ENCODE measurements around the gene TMEM116.

Gene TMEM116

DNA sequence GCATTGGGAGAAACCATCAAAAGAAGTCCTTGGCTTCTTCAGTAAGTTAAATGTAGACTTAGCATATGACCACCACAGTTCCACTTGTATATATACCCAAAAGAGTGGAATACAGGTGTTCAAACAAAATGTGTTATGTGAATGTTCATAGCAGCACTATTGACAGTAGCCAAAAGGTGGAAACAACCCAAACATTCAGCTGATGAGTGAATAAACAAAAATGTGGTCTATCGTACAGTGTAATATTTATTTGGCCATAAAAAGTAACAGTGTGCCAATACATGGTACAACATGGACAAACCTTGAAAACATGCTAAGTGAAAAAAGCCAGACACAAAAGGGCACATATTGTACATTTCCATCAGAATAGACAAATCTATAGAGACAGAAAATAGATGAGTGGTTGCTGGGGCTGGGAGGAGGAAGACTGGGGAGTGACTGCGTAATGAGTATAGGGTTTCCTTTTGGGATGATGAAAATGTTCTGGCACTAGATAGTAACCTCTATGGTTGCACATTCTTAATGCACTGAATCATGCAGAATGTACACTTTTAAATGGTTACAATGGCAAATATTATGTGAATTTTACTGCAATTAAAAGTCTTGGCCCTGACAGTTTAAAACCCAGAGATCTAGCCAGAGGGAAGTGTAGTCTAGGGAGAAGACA lies 5.7 kb upstream of the TMEM116 start:
- Histone ChIP-seq H3K9ac (ENCODE audit: low read length) (no peak overlapping the region), H3K27me3 (ENCODE audit: insufficient read depth, low read length) (no peaks in the 10 kb centered on the region), H3K4me2 (ENCODE audit: low read length) (no peak overlapping the region), H3K9me3 (ENCODE audit: low read length) (no peaks in the 10 kb centered on the region), H3K9me2 (ENCODE audit: low read depth, low read length) (no peaks in the 10 kb centered on the region), H3K27ac (ENCODE audit: low read depth, low read length, poor library complexity, severe bottlenecking) (no peak overlapping the region), H3K79me2 (ENCODE audit: insufficient read depth, low read length) (peaks cover 47% of the 10 kb centered on the region), H3K4me3 (ENCODE audit: low read depth, low read length, poor library complexity, severe bottlenecking) (no peak overlapping the region), H4K20me1 (ENCODE audit: insufficient read depth, low read length) (no peaks in the 10 kb centered on the region), H2AFZ (ENCODE audit: low read length) (no peak overlapping the region), H3F3A (ENCODE audit: insufficient read depth, low read length) (no peaks in the 10 kb centered on the region), H3K4me1 (ENCODE audit: insufficient read depth, low read length, severe bottlenecking) (peaks cover 11% of the 10 kb centered on the region), H3K36me3 (ENCODE audit: insufficient read depth, low read length) (peaks cover 81% of the 10 kb centered on the region)
- no peak for TF ChIP-seq EZH2 (IDR thresholded peaks at IDR 0.05; ENCODE audit: borderline replicate concordance, low read length)
- TF ChIP-seq, protein P1, sequence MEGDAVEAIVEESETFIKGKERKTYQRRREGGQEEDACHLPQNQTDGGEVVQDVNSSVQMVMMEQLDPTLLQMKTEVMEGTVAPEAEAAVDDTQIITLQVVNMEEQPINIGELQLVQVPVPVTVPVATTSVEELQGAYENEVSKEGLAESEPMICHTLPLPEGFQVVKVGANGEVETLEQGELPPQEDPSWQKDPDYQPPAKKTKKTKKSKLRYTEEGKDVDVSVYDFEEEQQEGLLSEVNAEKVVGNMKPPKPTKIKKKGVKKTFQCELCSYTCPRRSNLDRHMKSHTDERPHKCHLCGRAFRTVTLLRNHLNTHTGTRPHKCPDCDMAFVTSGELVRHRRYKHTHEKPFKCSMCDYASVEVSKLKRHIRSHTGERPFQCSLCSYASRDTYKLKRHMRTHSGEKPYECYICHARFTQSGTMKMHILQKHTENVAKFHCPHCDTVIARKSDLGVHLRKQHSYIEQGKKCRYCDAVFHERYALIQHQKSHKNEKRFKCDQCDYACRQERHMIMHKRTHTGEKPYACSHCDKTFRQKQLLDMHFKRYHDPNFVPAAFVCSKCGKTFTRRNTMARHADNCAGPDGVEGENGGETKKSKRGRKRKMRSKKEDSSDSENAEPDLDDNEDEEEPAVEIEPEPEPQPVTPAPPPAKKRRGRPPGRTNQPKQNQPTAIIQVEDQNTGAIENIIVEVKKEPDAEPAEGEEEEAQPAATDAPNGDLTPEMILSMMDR (IDR thresholded peaks at IDR 0.05; ENCODE audit: low read length): no peak

DNA sequence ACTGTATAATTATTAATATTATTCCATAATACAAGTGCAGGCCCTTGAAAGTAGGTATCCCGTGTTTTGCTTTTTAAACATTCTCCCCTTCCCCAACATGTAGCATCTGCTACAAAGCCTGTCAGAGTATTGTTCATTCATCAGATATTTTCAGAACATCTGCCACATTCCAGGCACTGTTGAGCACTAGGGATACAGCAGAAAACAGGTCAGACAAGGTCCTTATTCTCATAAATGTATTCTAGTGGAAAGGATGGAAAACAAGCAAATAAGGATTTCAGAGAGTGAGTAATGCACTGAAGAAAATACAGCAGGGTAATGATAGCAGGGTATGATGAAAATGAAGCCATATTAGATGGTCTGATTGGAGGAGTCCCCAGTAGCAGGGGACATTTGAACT lies 4.1 kb upstream of the TMEM116 start:
- H3K79me2 ChIP-seq (ENCODE audit: insufficient read depth, low read length): peaks cover 53% of the 10 kb centered on the region
- H3K9ac ChIP-seq (ENCODE audit: low read length): no peak overlapping the region
- H3K27me3 ChIP-seq (ENCODE audit: insufficient read depth, low read length): no peaks in the 10 kb centered on the region
- no peak overlapping the region for H3K4me3 ChIP-seq (ENCODE audit: low read depth, low read length, poor library complexity, severe bottlenecking)
- H3K9me3 ChIP-seq (ENCODE audit: low read length): no peaks in the 10 kb centered on the region
- no peak overlapping the region for H3K4me2 ChIP-seq (ENCODE audit: low read length)
- no peak for TF ChIP-seq EZH2 (IDR thresholded peaks at IDR 0.05; ENCODE audit: borderline replicate concordance, low read length)
- H3F3A ChIP-seq (ENCODE audit: insufficient read depth, low read length): no peaks in the 10 kb centered on the region
- H2AFZ ChIP-seq (ENCODE audit: low read length): no peak overlapping the region
- H3K4me1 ChIP-seq (ENCODE audit: insufficient read depth, low read length, severe bottlenecking): peaks cover 11% of the 10 kb centered on the region
- H3K9me2 ChIP-seq (ENCODE audit: low read depth, low read length): no peaks in the 10 kb centered on the region
- H4K20me1 ChIP-seq (ENCODE audit: insufficient read depth, low read length): no peaks in the 10 kb centered on the region
- H3K27ac ChIP-seq (ENCODE audit: low read depth, low read length, poor library complexity, severe bottlenecking): no peak overlapping the region
- peaks cover 65% of the 10 kb centered on the region for H3K36me3 ChIP-seq (ENCODE audit: insufficient read depth, low read length)

DNA sequence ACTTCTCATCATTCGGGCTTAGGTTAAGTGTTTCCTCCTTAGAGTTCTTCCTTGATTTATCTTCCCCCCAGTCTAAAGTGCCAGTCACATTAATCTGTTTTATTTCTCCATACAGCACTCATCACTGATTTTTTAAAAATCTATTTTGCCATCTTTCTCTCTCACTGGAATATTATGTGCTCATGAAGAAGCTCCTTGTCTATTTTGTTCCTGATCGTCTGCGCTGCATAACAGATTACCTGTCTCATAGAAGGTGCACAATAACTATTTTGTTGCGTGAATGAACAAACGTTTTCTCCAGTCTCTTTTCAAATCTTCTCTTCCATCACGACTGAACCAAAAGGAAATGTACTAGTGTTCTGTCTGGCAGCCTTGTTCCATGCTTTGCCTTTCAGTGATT lies 3.0 kb upstream of the TMEM116 start:
- peaks cover 62% of the 10 kb centered on the region for H3K79me2 ChIP-seq (ENCODE audit: insufficient read depth, low read length)
- no peaks in the 10 kb centered on the region for H3K27me3 ChIP-seq (ENCODE audit: insufficient read depth, low read length)
- no peak overlapping the region for H3K27ac ChIP-seq (ENCODE audit: low read depth, low read length, poor library complexity, severe bottlenecking)
- no peaks in the 10 kb centered on the region for H4K20me1 ChIP-seq (ENCODE audit: insufficient read depth, low read length)
- H3K9me2 ChIP-seq (ENCODE audit: low read depth, low read length): no peaks in the 10 kb centered on the region
- H3K9me3 ChIP-seq (ENCODE audit: low read length): no peaks in the 10 kb centered on the region
- H3K9ac ChIP-seq (ENCODE audit: low read length): no peak overlapping the region
- peaks cover 22% of the 10 kb centered on the region for H3K4me1 ChIP-seq (ENCODE audit: insufficient read depth, low read length, severe bottlenecking)
- H3K36me3 ChIP-seq (ENCODE audit: insufficient read depth, low read length): peaks cover 61% of the 10 kb centered on the region
- TF ChIP-seq, protein P1 (IDR thresholded peaks at IDR 0.05; ENCODE audit: low read length): no peak
- TF ChIP-seq EZH2 (IDR thresholded peaks at IDR 0.05; ENCODE audit: borderline replicate concordance, low read length): no peak
- H3F3A ChIP-seq (ENCODE audit: insufficient read depth, low read length): no peaks in the 10 kb centered on the region
- no peak overlapping the region for H3K4me3 ChIP-seq (ENCODE audit: low read depth, low read length, poor library complexity, severe bottlenecking)
- H3K4me2 ChIP-seq (ENCODE audit: low read length): no peak overlapping the region
- no peak overlapping the region for H2AFZ ChIP-seq (ENCODE audit: low read length)
